ENCODE results near the gene ST14.

The ST14 gene

GRCh38 chr11:130174642-130175041 is 15.1 kb downstream of the ST14 start:
- DNase-seq (ENCODE audit: low read depth): no peak
- TF ChIP-seq, protein P1, sequence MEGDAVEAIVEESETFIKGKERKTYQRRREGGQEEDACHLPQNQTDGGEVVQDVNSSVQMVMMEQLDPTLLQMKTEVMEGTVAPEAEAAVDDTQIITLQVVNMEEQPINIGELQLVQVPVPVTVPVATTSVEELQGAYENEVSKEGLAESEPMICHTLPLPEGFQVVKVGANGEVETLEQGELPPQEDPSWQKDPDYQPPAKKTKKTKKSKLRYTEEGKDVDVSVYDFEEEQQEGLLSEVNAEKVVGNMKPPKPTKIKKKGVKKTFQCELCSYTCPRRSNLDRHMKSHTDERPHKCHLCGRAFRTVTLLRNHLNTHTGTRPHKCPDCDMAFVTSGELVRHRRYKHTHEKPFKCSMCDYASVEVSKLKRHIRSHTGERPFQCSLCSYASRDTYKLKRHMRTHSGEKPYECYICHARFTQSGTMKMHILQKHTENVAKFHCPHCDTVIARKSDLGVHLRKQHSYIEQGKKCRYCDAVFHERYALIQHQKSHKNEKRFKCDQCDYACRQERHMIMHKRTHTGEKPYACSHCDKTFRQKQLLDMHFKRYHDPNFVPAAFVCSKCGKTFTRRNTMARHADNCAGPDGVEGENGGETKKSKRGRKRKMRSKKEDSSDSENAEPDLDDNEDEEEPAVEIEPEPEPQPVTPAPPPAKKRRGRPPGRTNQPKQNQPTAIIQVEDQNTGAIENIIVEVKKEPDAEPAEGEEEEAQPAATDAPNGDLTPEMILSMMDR (IDR thresholded peaks at IDR 0.05; ENCODE audit: control insufficient read depth, insufficient read depth, low read depth, low read length, missing control alignments): no peak
- H3K4me3 ChIP-seq (ENCODE audit: control insufficient read depth, low read depth, low read length): no peak overlapping the region

DNA sequence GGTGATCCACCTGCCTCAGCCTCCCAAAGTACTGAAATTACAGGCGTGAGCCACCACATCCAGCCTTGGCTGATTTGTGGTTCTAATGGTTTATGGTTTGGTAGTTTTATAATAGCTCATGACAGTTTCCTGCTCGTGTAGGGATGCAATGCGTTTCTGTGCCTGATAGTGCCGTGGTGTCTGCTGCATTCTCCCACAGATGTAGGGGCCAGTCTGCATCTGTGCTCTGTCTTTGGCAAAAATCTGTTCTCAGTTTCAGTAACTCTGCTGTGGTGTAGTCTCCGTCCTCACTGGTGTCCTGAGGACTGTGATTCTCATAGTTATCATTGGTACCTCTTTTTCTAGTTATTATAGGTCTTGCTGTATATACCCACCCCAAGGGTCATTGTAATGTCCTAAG is 16.3 kb downstream of the ST14 start:
- no peak overlapping the region for H3K4me3 ChIP-seq (ENCODE audit: control insufficient read depth, low read depth, low read length)
- TF ChIP-seq, protein P1 (IDR thresholded peaks at IDR 0.05; ENCODE audit: control insufficient read depth, insufficient read depth, low read depth, low read length, missing control alignments): no peak
- DNase-seq (ENCODE audit: low read depth): no peak

DNA sequence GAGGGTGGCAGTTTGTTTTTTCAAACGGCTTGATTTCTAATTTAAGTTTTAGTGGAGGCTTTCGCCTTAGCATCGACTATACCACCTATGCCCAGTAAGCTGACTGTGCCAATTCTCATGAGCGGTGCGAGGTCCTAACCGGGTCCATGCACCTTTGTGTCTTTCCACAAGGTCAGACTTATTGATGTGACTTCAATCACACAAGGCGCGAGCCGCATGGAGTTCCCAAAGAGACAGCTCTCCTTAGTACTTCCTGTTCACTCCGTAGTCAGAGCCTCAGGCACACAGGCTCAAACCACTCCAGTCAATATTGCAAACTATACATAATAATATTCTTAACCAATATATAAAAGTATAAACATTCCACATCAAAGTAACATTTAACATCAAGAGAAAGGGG is 18.2 kb downstream of the ST14 start:
- TF ChIP-seq, protein P1 (IDR thresholded peaks at IDR 0.05; ENCODE audit: control insufficient read depth, insufficient read depth, low read depth, low read length, missing control alignments): no peak
- H3K4me3 ChIP-seq (ENCODE audit: control insufficient read depth, low read depth, low read length): no peak overlapping the region
- DNase-seq (ENCODE audit: low read depth): no peak

GRCh38 chr11:130178441-130179339 is 19.1 kb downstream of the ST14 start:
- H3K4me3 ChIP-seq (ENCODE audit: control insufficient read depth, low read depth, low read length): no peak overlapping the region
- TF ChIP-seq, protein P1 (IDR thresholded peaks at IDR 0.05; ENCODE audit: control insufficient read depth, insufficient read depth, low read depth, low read length, missing control alignments): no peak
- no peak for DNase-seq (ENCODE audit: low read depth)

DNA sequence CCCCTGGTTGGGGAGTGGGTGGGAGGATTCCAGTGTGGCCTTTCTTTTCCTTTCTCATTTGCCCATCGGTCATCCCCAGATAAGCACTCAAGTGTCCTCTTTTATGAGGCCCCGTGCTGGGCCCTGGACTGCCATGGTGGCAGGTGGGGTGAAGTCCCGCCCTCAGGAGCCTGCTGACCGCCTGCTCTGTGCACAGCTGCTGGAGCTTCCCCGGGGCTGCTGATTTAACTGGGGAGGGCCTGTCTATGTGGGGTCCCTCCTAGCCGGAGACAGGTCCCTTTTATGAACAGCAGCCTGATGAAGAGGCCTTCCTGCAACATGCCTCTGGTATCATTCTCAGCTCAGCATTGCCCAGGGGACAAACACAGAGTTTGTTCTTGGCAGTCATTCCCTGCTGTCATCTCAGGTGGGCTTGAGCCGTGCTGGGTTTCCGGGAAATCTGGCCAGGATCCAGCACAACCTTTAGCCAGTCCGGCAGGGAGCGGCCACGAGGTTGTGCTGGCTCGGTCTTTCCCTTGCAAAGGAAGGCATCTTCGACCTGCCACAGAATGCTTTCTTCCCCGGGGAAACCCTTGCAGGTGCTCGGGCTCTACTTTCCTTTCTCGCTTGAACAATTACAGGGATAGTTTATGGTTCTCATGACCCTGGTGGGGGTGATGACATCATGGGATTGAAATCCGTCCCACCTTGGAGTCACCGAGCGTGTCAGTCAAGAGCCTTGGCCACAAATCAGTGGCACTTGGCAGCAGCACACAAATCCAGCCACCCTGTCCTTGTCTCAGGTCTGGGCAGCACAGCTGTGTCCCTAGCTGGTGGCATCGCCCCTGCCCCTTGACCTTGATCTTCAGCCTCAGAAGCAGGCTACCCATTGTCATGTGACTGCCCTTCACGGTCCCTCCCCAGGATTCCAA is 20.1 kb downstream of the ST14 start:
- H3K4me3 ChIP-seq (ENCODE audit: control insufficient read depth, low read depth, low read length): no peak overlapping the region
- TF ChIP-seq, protein P1 (IDR thresholded peaks at IDR 0.05; ENCODE audit: control insufficient read depth, insufficient read depth, low read depth, low read length, missing control alignments): no peak
- no peak for DNase-seq (ENCODE audit: low read depth)

GRCh38 chr11:130180491-130180890 is 20.9 kb downstream of the ST14 start:
- TF ChIP-seq, protein P1 (IDR thresholded peaks at IDR 0.05; ENCODE audit: control insufficient read depth, insufficient read depth, low read depth, low read length, missing control alignments): no peak
- DNase-seq (ENCODE audit: low read depth): no peak
- H3K4me3 ChIP-seq (ENCODE audit: control insufficient read depth, low read depth, low read length): no peak overlapping the region

All from AG09309 (cell line).